ENCODE results near the gene PTRHD1. TPM values are rescaled to one million over a fixed set of nuclear protein-coding genes. Genes with fewer than 3 reads are reported as not detected.

PTRHD1 gene
- total and polyA plus RNA-seq, 10 of the 15 experiments (the other 5 are each of a cell fraction or from before 2014, with no cell fraction given), result 15.9 to 64.2 (median 45.0) TPM

GRCh38 chr2:24768013-24768412, 25.2 kb downstream of the PTRHD1 start:
- Histone ChIP-seq H2AFZ (ENCODE audit: control insufficient read depth, low read depth, low read length) (no peak overlapping the region), H3K4me3 (no peak overlapping the region), H3K27ac (ENCODE audit: control insufficient read depth, insufficient read depth) (no peak overlapping the region), H3K4me2 (ENCODE audit: control insufficient read depth, insufficient read depth) (no peak overlapping the region), H3K9me3 (replicated peaks; ENCODE audit: control insufficient read depth, insufficient read depth, low read length) (no peaks in the 10 kb centered on the region), H4K20me1 (ENCODE audit: control insufficient read depth, insufficient read depth) (no peaks in the 10 kb centered on the region), H3K4me1 (ENCODE audit: control insufficient read depth, insufficient read depth, low read length) (0 out of 2 replicates have a peak, but pooled peaks cover 6% of the 10 kb centered on the region), H3K79me2 (ENCODE audit: control insufficient read depth, insufficient read depth, low read length) (no peaks in the 10 kb centered on the region), H3K36me3 (ENCODE audit: control insufficient read depth in 2 of 2, insufficient read depth in 2 of 2, low read length in 1 of 2) (peaks cover 2 to 8% of the 10 kb centered on the region in 2 experiments; a peak in 2 of 4 replicates), H3K27me3 (replicated peaks in 1 of 2; ENCODE audit: control insufficient read depth in 2 of 2, insufficient read depth in 2 of 2, low read length in 1 of 2) (no peaks in the 10 kb centered on the region), H3K9ac (ENCODE audit: control insufficient read depth, insufficient read depth, low read length) (no peak overlapping the region)
- no TSS peak for BruUV-seq (replicated peaks)
- TF ChIP-seq IKZF2 (IDR thresholded peaks at IDR 0.05) (no peak), ZNF274 (IDR thresholded peaks at IDR 0.05; ENCODE audit: insufficient read depth, insufficient read length) (no peak), YY1 (IDR thresholded peaks at IDR 0.05; ENCODE audit: low read depth, low read length) (no peak), JUND (IDR thresholded peaks at IDR 0.05; ENCODE audit: low read depth, low read length) (no peak), NFXL1 (IDR thresholded peaks at IDR 0.05; ENCODE audit: borderline replicate concordance) (no peak), HDAC6 (IDR thresholded peaks at IDR 0.05; ENCODE audit: unreplicated experiment) (no peak), MTA3 (IDR thresholded peaks at IDR 0.05; ENCODE audit: borderline replicate concordance, low read length) (no peak), BMI1 (IDR thresholded peaks at IDR 0.05; ENCODE audit: borderline replicate concordance) (no peak), STAT1 (conservative IDR thresholded peaks at IDR 0.05) (no peak)
- WGBS (ENCODE audit: insufficient coverage, insufficient replicate concordance, low lambda C conversion rate, missing lambda C conversion rate), result 98% methylated on average over 5 of the region's 5 CpGs
- in situ Hi-C loops (cut with MboI), result no loop called here
- ATAC-seq (no peak), FAIRE-seq (no peak), DNase-seq (ENCODE audit: low read depth, low spot score) (no peak)
- CTCF ChIA-PET, result interaction anchor here (2.2 kb wide), 1 partner anchor 12 kb away, joined by 6 read pairs; no protein-coding TSS in a partner anchor
- RAD21 ChIA-PET (ENCODE audit: unreplicated experiment), result interaction anchor here (0.6 kb wide), 1 partner anchor 362 kb away, joined by 5 read pairs; no protein-coding TSS in a partner anchor
- POLR2A ChIA-PET, result interaction anchor here (0.6 kb wide), 1 partner anchor 9 kb away, joined by 3 read pairs; no protein-coding TSS in a partner anchor
- SMC1A ChIA-PET (ENCODE audit: uncharacterized antibody, unreplicated experiment), result interaction anchor here (1.4 kb wide), 1 partner anchor 23 kb away, joined by 6 read pairs; no protein-coding TSS in a partner anchor
- intact Hi-C loops (cut with micrococcal nuclease; ENCODE audit: unreplicated experiment), result no loop called here
